SK-N-SH (cell line): ENCODE measurements around the gene ZNF385A.

Experiments
- EZH2phosphoT487 ChIP-seq: fragments of 200-600 bp; sonication (generic); IDR thresholded peaks from 2 replicates; pipeline ENCODE4 v1.6.1; 2017; ENCODE audit warnings: low read depth, mixed run types, mild to moderate bottlenecking, antibody characterized with exemption, moderate library complexity, borderline replicate concordance
- NFIC ChIP-seq: IDR thresholded peaks from 2 replicates; pipeline ENCODE4 v1.4.0; 2012; ENCODE audit warnings: borderline replicate concordance
- RAD21 ChIP-seq: IDR thresholded peaks from 2 replicates; pipeline ENCODE4 v1.6.1; 2012; ENCODE audit warnings: mild to moderate bottlenecking, low read length
- RFX5 ChIP-seq: IDR thresholded peaks from 2 replicates; pipeline ENCODE4 v1.6.1; 2012; ENCODE audit warnings: mild to moderate bottlenecking, improper control_type of control experiment, low read length
- RXRA ChIP-seq: IDR thresholded peaks from 2 replicates; pipeline ENCODE4 v1.4.0; 2012; ENCODE audit warnings: low read depth, mild to moderate bottlenecking, borderline replicate concordance
- SMC3 ChIP-seq: IDR thresholded peaks from 2 replicates; pipeline ENCODE4 v1.6.1; 2012; ENCODE audit warnings: low read depth, low read length, improper control_type of control experiment
- TAF1 ChIP-seq: IDR thresholded peaks from 2 replicates; pipeline ENCODE4 v1.6.1; 2012; ENCODE audit warnings: low read depth, mild to moderate bottlenecking, low read length, moderate library complexity, borderline replicate concordance
- TF ChIP-seq, protein P1 (sequence below): fragments of 200-600 bp; sonication (generic); IDR thresholded peaks from 2 replicates; pipeline ENCODE4 v1.6.1; 2017; ENCODE audit warnings: antibody characterized with exemption, mild to moderate bottlenecking, moderate library complexity
- TF ChIP-seq, protein P2 (sequence below): IDR thresholded peaks from 2 replicates; pipeline ENCODE4 v1.4.0; 2012; ENCODE audit warnings: low read depth, borderline replicate concordance
- TF ChIP-seq, protein P3 (sequence below): fragments of 150-350 bp; IDR thresholded peaks from 2 replicates; pipeline ENCODE4 v1.6.1; 2017; ENCODE audit warnings: antibody characterized with exemption, low read length, low read depth, borderline replicate concordance
- TF ChIP-seq, protein P4 (sequence below): IDR thresholded peaks from 2 replicates; pipeline ENCODE4 v1.4.0; 2012; ENCODE audit warnings: low read depth

DNA sequence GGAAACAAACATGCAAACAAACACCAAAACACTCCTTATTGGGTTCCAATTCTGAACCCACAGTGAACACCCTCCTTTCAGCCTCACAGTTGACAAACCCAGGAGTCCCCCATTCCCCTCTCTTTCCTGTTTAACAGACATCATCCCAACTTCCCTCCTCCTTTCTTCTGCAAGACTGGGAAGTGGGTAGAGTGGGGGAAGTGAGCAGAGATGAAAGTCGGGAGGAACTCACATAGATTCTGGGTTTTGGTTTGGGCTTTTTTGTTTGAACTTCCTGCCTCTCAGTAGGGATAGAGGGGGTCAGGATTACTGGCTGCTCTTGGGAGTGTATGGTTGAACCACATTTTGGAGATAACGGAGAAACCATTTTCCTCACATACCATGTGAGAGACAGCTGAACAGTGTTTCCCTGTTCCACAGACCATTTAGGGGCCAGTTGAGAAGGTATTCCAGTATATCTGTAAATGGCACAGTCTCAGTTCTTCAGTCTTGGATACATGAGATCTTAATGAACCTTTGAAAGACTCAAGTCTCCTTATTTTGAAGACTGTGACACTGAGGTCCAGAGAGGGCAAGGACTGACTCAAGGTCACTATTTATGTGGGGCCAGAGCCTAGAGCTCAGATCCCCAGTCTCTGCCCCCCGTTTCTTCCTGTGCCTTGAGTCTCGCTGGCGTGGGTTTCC, 16.4 kb downstream of the ZNF385A start:
- no peak for TF ChIP-seq RXRA
- TF ChIP-seq, protein P1, sequence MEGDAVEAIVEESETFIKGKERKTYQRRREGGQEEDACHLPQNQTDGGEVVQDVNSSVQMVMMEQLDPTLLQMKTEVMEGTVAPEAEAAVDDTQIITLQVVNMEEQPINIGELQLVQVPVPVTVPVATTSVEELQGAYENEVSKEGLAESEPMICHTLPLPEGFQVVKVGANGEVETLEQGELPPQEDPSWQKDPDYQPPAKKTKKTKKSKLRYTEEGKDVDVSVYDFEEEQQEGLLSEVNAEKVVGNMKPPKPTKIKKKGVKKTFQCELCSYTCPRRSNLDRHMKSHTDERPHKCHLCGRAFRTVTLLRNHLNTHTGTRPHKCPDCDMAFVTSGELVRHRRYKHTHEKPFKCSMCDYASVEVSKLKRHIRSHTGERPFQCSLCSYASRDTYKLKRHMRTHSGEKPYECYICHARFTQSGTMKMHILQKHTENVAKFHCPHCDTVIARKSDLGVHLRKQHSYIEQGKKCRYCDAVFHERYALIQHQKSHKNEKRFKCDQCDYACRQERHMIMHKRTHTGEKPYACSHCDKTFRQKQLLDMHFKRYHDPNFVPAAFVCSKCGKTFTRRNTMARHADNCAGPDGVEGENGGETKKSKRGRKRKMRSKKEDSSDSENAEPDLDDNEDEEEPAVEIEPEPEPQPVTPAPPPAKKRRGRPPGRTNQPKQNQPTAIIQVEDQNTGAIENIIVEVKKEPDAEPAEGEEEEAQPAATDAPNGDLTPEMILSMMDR = no peak
- TF ChIP-seq NFIC = no peak
- TF ChIP-seq, protein P2, sequence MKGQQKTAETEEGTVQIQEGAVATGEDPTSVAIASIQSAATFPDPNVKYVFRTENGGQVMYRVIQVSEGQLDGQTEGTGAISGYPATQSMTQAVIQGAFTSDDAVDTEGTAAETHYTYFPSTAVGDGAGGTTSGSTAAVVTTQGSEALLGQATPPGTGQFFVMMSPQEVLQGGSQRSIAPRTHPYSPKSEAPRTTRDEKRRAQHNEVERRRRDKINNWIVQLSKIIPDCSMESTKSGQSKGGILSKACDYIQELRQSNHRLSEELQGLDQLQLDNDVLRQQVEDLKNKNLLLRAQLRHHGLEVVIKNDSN = no peak
- TF ChIP-seq, protein P3, sequence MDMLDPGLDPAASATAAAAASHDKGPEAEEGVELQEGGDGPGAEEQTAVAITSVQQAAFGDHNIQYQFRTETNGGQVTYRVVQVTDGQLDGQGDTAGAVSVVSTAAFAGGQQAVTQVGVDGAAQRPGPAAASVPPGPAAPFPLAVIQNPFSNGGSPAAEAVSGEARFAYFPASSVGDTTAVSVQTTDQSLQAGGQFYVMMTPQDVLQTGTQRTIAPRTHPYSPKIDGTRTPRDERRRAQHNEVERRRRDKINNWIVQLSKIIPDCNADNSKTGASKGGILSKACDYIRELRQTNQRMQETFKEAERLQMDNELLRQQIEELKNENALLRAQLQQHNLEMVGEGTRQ = no peak
- TF ChIP-seq EZH2phosphoT487 = no peak
- no peak for TF ChIP-seq RFX5
- TF ChIP-seq, protein P4, sequence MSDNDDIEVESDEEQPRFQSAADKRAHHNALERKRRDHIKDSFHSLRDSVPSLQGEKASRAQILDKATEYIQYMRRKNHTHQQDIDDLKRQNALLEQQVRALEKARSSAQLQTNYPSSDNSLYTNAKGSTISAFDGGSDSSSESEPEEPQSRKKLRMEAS = no peak
- no peak for TF ChIP-seq RAD21
- no peak for TF ChIP-seq TAF1
- TF ChIP-seq SMC3 = no peak
